GM18502 (cell line): ENCODE data around the gene TRAPPC2B.
"Not testable (repeated sequence)": the region's sequence is repeated elsewhere in the genome, so short reads cannot be mapped to it uniquely, and the experiment has no call there.

ENCODE experiments used
- ATAC-seq: cut with Tn5 transposase; IDR thresholded peaks from one replicate; pipeline ENCODE4 v1.9.1; 2021; ENCODE audit warnings: mild to moderate bottlenecking; ENCODE audit not compliant: unreplicated experiment, poor library complexity

TRAPPC2B gene

DNA sequence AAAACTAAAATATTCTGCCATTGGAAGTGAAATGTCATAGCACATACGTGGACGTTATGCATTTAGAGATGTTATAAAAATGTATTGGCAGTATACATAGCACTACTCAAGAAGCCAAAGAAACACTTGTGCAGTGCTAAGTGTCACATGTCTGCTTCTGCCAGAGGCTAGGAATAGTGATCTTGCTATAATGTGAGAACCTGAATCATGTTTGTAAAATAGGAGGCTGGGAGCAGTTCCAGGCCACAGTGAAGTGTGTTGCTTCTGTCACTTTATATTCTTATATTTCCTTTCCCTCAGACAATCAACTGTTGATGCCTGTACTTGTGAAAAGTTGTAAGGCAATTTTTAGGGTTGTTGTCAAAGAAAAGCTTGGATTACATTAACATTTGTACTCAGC lies 3.4 kb downstream of the TRAPPC2B start:
- no peak for ATAC-seq

DNA sequence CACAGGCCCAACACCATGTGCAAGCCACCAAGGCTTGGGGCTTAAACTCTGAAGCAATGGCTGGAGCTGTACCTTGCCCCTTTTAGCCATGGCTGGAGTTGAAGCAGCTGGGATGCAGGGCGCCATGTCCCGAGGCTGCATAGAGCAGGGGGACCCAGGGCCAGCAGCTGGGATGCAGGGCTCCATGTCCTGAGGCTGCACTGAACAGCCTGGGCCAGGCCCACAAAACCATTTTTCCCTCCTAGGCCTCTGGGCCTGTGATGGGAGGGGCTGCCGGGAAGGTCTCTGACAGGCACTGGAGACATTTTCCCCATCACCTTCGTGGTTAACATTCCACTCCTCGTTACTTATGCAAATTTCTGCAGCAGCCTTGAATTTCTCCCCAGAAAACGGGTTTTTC lies 10.8 kb downstream of the TRAPPC2B start:
- ATAC-seq, result no peak

DNA sequence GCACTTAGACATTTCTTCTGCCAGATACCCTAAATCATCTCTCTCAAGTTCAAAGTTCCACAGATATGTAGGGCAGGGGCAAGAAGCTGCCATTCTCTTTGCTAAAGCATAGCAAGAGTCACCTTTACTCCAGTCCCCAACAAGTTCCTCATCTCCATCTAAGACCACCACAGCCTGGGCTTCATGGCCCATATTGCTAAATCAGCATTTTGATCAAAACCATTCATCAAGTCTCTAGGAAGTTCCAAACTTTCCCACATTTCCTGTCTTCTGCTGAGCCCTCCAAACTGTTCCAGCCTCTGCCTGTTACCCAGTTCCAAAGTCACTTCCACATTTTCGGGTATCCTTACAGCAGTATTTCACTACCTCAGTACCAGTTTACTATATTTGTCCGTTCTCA lies 11.3 kb downstream of the TRAPPC2B start:
- ATAC-seq, result not testable (repeated sequence)

DNA sequence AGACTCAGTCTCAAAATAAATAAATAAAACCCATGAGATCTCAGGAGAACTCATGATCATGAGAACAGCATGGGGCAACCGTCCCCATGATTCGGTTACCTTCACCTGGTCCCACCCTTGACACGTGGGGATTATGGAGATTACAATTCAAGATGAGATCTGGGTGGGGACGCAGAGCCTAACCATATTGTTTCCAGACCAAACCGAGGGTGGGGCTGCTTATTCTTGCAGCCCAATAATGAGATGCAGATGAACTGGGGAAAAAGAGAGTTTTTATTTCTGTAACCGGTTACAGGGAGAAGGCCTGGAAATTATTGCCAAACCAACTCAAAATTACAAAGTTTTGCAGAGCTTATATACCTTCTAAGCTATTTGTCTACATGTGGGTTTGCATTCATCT lies 12.8 kb downstream of the TRAPPC2B start:
- ATAC-seq, result no peak

DNA sequence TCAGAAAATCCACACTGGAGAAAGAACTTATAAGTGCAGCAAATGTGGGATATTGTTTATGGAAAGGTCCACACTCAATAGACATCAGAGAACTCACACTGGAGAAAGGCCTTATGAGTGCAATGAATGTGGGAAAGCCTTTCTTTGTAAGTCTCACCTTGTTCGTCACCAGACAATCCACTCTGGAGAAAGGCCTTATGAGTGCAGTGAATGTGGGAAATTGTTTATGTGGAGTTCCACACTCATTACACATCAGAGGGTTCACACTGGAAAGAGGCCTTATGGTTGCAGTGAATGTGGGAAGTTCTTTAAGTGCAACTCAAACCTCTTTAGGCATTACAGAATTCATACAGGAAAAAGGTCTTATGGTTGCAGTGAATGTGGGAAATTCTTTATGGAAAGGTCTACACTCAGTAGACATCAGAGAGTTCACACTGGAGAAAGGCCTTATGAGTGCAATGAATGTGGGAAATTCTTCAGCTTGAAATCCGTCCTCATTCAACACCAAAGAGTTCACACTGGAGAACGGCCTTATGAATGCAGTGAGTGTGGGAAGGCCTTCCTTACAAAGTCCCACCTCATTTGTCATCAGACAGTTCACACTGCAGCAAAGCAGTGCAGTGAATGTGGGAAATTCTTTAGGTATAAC lies 14.3 kb downstream of the TRAPPC2B start:
- ATAC-seq, result no peak

DNA sequence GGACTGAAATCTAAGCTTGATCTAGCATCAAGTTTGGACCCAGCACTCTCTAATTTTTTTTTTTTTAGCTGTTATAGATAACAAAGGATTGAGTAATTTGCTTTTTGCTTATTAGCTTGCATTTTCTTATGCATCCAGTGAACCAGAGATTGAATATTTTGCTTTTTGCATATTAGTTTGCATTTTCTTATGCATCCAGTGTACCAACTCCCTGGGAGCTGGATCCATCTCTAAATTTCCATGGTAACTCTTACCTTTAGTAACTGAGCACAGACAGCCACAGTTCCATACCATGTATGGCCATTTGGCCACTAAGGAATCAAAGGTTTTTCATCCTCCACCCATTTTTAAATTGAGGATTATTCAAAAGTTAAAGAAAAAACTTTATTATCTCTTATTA lies 17.6 kb downstream of the TRAPPC2B start:
- no peak for ATAC-seq

DNA sequence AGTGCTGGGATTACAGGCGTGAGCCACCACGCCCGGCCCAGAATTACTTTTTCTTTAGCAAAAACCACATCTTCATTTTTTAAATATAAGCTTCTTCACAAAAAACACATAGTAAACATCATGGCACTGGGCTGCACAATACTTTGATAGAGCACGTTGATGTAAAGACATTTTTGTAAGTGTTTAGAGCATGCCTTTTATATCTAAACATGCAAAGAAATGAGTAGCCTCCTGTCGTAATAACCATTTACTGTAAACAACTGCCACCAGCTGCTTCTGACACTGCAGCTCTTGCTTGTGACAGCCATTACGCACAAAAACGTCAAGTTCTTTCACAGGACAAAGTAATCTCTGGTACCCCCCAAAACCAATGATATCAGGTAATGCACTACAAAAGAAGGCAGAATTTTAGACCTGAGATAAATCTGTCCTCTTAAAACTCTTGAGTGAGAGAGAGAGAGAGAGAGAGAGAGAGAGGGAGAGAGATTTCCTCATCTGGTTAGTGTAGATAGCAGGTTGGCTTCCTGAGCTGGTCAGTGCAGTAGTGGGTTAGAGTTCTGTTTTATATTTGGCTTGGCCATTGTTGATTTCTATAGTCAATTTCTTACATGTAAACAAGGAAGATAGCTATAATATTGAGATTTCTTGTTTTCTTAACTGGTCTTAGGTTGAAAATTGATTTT lies 19.6 kb downstream of the TRAPPC2B start:
- no peak for ATAC-seq

DNA sequence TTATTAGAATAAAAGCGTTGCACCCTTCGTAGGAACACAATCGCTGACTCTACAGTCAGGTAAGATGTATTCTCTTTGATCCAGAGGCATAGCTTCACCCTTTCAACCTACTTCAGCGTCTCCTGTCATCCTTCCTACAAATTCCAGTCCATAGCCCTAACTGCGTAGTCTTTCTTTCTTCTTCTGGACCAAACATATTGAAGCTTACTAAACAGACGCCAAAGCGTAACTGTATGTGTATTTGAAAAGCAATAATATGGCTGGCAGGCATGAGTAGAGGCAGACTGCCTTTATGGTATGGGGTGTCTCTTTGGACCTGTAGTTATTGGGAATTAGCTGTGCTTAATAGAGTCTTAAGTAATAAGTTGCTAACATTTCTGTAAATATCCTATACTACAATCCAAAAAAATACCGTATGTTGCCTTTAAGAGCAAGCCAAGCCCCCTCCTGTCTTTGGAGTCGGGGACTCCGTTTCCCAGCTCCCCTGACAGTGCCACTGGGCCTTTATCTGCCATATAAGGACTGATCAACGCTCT lies 25.9 kb downstream of the TRAPPC2B start:
- ATAC-seq, result no peak

DNA sequence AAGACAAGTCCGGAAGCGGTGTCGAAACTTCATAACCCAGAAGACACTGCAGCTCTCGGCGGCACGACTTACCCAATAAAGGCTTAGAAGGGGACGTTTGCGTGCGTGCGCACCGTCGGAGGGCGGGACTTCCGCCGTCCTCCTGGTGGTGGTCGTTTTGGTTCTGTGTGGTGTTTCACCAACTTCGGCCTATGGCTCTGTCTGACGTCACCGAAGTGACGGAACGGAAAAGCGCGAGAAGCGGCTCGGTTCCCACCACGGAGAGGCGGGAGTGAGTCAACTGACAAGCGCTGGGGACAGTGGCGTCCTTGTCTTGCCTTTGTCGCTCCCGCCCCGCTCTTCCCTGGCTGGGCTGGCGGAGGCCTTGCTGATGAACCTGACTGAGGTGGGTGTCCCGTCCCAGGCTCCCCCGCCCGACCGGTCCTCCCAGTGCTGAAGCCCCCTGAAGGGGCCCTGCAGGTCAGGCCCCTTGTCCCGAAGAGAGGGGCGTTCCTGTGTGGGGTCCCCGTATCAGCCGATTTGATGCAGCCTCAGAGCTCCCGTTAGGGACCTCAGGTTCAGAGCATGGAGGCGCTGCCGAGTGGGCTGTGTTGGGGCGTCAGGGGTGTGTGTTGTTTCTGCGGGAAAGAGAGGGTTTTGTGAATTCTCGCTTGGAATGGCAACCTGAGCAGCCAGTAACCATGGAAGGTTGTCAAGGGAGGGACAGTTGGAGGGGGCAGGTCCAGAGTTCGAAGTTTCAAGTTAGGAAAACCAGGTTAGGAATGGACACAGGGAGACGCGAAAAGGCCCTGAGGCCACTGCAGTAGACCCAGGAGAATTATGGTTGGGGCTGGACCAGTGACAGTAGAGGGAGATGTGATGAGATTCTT lies 26.6 kb downstream of the TRAPPC2B start, which contains the start of gene ZNF548:
TSS of gene ZNF548 (plus strand) at position 125 of the 869 bp plus-strand sequence. CDS start at position 371, 246 bp downstream.
- peak; percentile 97 for ATAC-seq

DNA sequence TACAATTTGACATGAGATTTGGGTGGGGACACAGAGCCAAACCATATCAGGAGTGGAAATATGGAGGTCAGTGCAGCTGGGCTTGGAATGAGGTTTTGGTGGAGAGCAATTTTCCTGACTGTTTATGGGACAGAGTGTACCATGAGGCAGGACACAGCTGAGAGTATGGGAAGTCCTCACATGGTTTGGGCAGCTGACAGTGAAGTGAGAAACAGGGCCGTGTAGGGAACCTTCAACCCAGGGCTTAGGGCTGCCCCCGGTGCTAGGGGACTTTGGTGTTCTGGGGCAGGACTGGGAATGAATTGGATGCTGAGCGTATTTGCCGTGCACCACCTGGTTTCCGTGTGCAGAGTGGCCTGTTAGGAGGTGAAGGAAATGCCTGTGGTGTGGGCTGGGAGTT lies 32.4 kb downstream of the TRAPPC2B start:
- ATAC-seq, result no peak

DNA sequence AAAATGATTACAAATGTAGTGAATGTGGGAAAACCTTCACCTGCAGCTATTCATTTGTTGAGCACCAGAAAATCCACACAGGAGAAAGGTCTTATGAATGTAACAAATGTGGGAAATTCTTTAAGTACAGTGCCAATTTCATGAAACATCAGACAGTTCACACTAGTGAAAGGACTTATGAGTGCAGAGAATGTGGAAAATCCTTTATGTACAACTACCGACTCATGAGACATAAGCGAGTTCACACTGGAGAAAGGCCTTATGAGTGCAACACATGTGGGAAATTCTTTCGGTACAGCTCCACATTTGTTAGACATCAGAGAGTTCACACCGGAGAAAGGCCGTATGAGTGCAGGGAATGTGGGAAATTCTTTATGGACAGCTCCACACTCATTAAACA lies 35.5 kb downstream of the TRAPPC2B start:
- no peak for ATAC-seq

DNA sequence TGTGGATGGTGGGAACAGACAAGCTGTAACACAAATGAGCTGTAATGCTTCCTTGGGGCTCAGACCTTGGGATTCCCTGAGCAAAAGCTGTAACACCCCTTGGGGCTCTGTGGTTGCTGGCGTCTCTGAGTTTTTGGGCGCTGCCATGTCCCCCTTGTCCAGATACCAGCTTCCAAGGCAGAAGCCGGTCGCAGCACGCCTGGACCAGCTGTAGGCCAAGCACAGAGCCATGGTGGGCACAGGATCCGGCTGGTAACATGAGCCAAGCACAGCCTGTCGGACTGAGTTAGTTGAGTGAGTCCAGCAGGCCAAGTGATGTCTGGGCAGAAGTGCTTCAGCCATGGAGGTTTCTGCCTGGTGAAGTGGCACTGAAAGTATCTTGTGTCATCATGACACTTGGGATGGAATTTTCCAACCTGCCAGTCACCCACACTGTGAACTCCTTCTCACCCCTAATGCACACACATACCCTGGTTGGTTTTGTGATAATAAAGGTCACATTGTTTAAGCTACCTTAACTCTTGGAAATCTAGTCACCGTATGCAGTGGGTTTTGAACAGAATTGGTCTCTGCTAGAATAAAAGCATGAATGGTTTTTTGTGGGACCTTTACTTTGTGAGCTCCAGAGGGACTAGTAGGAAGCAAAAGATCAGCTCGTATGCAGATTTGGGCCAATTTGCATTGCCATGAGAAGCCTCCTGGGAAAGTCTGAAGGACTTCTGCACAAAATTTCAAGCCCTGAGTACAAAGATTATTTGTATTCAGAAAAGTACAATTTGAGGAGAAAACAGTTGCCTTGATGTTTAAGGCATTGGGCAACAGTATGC lies 40.6 kb downstream of the TRAPPC2B start:
- ATAC-seq, result no peak

DNA sequence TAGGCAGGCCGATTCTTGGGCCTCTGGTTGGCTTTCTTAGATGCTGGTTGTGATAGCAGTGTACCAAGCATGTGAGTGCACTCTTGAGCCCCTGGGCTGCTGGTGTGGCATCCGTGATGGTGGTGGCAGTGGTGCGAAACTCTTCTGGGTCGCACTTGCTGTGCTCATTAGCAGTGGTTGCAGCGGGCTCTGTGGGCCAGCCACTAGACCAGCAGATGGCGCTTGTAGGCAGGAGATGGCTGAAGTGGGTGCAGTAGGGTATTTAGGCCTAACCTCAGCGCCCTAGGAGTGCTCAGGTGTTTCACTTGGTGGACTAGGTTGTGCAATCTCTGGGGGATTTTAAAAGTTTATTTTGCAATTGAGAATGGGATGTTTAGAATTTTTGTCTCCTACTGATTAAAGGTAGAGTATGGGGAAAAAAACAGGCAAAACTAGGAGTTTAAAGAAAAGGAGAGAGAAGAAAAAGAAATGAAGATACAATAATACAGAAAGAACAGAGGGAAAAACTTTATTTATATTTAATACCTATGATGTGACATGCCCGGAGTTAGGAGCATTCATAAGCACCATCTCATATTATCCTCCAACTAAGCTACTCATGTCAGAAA lies 43.3 kb downstream of the TRAPPC2B start:
- no peak for ATAC-seq

DNA sequence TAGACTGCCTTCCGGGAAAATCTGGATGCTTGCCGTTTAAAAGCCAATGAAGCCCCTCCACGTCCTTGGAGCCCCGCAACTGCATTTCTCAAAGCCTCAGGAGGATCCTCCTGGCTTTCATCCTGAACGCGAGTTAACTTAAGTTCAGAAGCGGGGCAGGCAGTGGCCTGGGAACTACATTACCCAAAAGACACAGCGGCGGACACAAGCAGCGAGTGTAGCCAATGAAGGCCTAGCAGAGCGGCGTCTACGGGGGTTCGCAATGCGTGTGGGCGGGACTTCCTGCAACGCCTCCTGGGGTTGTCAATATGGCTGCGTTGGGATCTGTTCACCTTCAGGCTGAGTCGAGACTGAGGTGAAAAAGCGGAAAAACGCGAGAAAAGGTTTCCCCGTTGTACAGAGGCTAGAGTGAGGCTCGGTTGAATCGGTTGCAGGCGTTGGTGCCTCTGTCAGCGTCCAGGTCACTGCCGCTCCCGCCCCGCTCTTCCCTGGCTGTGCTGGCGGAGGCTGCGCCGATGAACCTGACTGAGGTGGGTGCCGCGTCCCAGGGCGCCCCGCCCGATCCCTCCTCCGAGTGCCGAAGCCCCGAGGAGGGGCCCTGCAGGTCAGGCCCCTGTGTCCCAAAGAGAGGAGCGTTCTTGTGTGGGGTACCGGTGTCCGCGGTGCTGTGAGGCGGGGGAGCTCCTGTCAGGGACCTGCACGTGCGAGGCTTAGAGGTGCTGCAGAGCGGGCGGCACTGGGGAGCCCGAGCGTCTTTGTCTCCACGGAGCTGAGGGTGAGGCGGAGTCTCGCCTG lies 47.7 kb downstream of the TRAPPC2B start, which contains the start of gene ZNF17:
TSS of gene ZNF17 (plus strand) at position 285 of the 795 bp plus-strand sequence. CDS start 2,455 bp downstream, outside the sequence.
- ATAC-seq, result peak; percentile 96
